ENCODE measurements around the gene DIDO1. TPM values are rescaled to one million over a fixed set of nuclear protein-coding genes. Genes with fewer than 3 reads are reported as not detected.

Gene DIDO1
- total and polyA plus RNA-seq, 2 of the 13 experiments (the other 11 are each of a cell fraction or from before 2014, with no cell fraction given), result 75.0 to 75.1 TPM

DNA sequence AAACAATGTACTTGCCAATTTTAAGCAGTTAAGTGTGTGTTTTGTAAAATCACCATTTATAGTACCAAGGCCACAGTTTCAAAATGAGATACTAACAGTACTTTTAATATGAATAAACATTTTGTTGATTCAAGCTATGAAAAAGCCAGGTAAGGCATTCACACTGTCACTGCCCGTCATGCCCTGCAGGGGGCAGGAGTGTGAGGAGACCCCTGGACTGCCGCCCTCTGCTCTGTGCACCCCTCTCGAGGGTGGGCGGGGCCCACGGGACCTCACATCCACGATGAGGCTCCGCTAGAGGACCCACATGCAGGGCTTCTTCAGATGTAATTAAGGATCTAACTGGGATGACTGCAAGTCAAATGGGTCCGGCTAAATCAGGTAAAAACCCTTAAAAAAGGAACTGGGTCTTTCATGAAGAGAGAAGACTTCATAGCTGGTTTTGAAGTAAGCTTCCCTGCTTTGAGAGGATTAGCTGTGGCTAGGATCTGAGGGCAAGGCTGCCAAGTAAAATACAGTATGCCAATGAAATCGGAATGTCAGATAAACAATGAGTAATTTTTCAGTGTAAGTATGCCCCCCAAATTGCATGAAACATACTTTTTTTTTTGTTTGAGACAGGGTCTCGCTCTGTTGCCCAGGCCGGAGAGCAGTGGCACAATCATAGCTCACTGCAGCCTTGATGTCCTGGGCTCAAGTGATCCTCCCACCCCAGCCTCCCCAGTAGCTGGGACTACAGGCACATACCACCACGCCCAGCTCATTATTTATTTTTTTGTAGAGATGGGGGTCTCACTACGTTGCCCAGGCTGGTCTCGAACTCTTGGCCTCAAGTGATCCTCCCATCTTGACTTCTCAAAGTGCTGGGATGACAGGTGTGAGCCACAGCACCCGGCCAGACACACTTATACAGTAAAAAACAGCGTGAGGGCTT lies 18.7 kb downstream of the DIDO1 start (continued):
- TF ChIP-seq ZBTB33 (CRISPR knock-in tag; IDR thresholded peaks at IDR 0.05), result peak; percentile 50; the same call in 1 of the 2 replicates
- TF ChIP-seq, protein P1, sequence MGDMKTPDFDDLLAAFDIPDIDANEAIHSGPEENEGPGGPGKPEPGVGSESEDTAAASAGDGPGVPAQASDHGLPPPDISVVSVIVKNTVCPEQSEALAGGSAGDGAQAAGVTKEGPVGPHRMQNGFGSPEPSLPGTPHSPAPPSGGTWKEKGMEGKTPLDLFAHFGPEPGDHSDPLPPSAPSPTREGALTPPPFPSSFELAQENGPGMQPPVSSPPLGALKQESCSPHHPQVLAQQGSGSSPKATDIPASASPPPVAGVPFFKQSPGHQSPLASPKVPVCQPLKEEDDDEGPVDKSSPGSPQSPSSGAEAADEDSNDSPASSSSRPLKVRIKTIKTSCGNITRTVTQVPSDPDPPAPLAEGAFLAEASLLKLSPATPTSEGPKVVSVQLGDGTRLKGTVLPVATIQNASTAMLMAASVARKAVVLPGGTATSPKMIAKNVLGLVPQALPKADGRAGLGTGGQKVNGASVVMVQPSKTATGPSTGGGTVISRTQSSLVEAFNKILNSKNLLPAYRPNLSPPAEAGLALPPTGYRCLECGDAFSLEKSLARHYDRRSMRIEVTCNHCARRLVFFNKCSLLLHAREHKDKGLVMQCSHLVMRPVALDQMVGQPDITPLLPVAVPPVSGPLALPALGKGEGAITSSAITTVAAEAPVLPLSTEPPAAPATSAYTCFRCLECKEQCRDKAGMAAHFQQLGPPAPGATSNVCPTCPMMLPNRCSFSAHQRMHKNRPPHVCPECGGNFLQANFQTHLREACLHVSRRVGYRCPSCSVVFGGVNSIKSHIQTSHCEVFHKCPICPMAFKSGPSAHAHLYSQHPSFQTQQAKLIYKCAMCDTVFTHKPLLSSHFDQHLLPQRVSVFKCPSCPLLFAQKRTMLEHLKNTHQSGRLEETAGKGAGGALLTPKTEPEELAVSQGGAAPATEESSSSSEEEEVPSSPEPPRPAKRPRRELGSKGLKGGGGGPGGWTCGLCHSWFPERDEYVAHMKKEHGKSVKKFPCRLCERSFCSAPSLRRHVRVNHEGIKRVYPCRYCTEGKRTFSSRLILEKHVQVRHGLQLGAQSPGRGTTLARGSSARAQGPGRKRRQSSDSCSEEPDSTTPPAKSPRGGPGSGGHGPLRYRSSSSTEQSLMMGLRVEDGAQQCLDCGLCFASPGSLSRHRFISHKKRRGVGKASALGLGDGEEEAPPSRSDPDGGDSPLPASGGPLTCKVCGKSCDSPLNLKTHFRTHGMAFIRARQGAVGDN (CRISPR knock-in tag; IDR thresholded peaks at IDR 0.05), result peak; percentile 56
- TF ChIP-seq BHLHE40 (IDR thresholded peaks at IDR 0.05; ENCODE audit: low read length), result no peak
- no peak for TF ChIP-seq REL (CRISPR knock-in tag; conservative IDR thresholded peaks at IDR 0.05)
- peak; percentile 26; the same call in 1 of the 2 replicates for TF ChIP-seq SOX5 (CRISPR knock-in tag; IDR thresholded peaks at IDR 0.05; ENCODE audit: borderline replicate concordance)
- TF ChIP-seq ZNF232 (CRISPR knock-in tag; IDR thresholded peaks at IDR 0.05; ENCODE audit: borderline replicate concordance), result no peak
- TF ChIP-seq SPEN (CRISPR knock-in tag; IDR thresholded peaks at IDR 0.05; ENCODE audit: low read depth), result no peak
- TF ChIP-seq ARHGAP35 (CRISPR knock-in tag; IDR thresholded peaks at IDR 0.05; ENCODE audit: borderline replicate concordance), result 0 out of 2 replicates have a peak, but pooled peaks have one; percentile 15
- TF ChIP-seq MED1 (CRISPR knock-in tag; IDR thresholded peaks at IDR 0.05), result peak; percentile 50
- 0 out of 2 replicates have a peak, but pooled peaks have one; percentile 28 for TF ChIP-seq SMAD3 (CRISPR knock-in tag; IDR thresholded peaks at IDR 0.05)
- no peak for TF ChIP-seq MEF2D (CRISPR knock-in tag; IDR thresholded peaks at IDR 0.05)
- no peak for TF ChIP-seq FOXA3 (CRISPR knock-in tag; IDR thresholded peaks at IDR 0.05)
- peak; percentile 28 for TF ChIP-seq ZNF781 (CRISPR knock-in tag; IDR thresholded peaks at IDR 0.05; ENCODE audit: borderline replicate concordance, not compliant biosample characterization)
- TF ChIP-seq, protein P2, sequence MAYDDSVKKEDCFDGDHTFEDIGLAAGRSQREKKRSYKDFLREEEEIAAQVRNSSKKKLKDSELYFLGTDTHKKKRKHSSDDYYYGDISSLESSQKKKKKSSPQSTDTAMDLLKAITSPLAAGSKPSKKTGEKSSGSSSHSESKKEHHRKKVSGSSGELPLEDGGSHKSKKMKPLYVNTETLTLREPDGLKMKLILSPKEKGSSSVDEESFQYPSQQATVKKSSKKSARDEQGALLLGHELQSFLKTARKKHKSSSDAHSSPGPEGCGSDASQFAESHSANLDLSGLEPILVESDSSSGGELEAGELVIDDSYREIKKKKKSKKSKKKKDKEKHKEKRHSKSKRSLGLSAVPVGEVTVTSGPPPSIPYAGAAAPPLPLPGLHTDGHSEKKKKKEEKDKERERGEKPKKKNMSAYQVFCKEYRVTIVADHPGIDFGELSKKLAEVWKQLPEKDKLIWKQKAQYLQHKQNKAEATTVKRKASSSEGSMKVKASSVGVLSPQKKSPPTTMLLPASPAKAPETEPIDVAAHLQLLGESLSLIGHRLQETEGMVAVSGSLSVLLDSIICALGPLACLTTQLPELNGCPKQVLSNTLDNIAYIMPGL (CRISPR knock-in tag; IDR thresholded peaks at IDR 0.05; ENCODE audit: borderline replicate concordance in 1 of 2, low read depth in 1 of 2), result peak; percentile 62 to 72; a peak in 2 of 4 replicates
- no peak for TF ChIP-seq ZMAT3 (CRISPR knock-in tag; conservative IDR thresholded peaks at IDR 0.05)
- TF ChIP-seq, protein P3, sequence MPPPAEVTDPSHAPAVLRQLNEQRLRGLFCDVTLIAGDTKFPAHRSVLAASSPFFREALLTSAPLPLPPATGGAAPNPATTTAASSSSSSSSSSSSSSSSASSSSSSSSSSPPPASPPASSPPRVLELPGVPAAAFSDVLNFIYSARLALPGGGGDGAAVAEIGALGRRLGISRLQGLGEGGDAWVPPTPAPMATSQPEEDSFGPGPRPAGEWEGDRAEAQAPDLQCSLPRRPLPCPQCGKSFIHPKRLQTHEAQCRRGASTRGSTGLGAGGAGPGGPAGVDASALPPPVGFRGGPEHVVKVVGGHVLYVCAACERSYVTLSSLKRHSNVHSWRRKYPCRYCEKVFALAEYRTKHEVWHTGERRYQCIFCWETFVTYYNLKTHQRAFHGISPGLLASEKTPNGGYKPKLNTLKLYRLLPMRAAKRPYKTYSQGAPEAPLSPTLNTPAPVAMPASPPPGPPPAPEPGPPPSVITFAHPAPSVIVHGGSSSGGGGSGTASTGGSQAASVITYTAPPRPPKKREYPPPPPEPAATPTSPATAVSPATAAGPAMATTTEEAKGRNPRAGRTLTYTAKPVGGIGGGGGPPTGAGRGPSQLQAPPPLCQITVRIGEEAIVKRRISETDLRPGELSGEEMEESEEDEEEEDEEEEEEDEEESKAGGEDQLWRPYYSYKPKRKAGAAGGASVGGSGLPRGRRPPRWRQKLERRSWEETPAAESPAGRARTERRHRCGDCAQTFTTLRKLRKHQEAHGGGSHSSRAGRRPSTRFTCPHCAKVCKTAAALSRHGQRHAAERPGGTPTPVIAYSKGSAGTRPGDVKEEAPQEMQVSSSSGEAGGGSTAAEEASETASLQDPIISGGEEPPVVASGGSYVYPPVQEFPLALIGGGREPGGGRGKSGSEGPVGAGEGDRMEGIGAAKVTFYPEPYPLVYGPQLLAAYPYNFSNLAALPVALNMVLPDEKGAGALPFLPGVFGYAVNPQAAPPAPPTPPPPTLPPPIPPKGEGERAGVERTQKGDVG (CRISPR knock-in tag; IDR thresholded peaks at IDR 0.05; ENCODE audit: borderline replicate concordance), result no peak

Data from HepG2 (cell line).